Measurements from ENCODE around the gene MSX1.
A peak's percentile ranks its signal among the peaks of the same experiment; 100 is the strongest.

MSX1 gene

DNA sequence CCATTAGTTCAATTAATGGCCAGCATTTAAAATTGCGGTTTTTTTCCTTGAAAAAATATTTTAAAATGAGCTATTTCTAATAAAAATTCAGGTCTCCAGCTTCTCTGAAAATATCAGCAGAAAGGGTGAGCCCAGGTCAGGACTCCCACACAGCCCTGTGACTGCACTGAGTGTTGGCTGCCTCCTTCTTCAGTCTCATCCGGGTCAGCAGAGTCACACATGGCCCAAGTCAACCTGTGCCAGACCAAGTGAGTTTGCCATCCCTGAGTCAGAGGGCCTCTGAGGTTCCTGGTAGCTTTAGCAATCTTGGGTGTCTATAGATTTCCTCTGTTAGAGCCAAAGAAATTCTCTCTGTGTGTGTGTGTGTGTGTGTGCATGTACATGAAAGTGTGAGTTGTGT is 22.1 kb upstream of the MSX1 start:
- no peak for TF ChIP-seq CTCF (IDR thresholded peaks at IDR 0.05)
- Mint-ChIP-seq H3K9me3 (peaks cover 28% of the 10 kb centered on the region), H3K27me3 (ENCODE audit: low read depth, poor library complexity) (peaks cover 11% of the 10 kb centered on the region), H3K4me1 (peaks cover 50% of the 10 kb centered on the region), H3K4me3 (peak overlapping the region; percentile 0), H3K36me3 (ENCODE audit: low read depth) (peaks cover 19% of the 10 kb centered on the region), H3K27ac (no peak overlapping the region)
- no peak for DNase-seq

GRCh38 chr4:4838051-4838935 is 21.2 kb upstream of the MSX1 start:
- Mint-ChIP-seq H3K27ac (peak overlapping the region; percentile 50), H3K4me1 (peaks cover 58% of the 10 kb centered on the region), H3K27me3 (ENCODE audit: low read depth, poor library complexity) (peaks cover 12% of the 10 kb centered on the region), H3K36me3 (ENCODE audit: low read depth) (peaks cover 19% of the 10 kb centered on the region), H3K4me3 (peak overlapping the region; percentile 58), H3K9me3 (peaks cover 28% of the 10 kb centered on the region)
- DNase-seq = no peak
- TF ChIP-seq CTCF (IDR thresholded peaks at IDR 0.05) = no peak

DNA sequence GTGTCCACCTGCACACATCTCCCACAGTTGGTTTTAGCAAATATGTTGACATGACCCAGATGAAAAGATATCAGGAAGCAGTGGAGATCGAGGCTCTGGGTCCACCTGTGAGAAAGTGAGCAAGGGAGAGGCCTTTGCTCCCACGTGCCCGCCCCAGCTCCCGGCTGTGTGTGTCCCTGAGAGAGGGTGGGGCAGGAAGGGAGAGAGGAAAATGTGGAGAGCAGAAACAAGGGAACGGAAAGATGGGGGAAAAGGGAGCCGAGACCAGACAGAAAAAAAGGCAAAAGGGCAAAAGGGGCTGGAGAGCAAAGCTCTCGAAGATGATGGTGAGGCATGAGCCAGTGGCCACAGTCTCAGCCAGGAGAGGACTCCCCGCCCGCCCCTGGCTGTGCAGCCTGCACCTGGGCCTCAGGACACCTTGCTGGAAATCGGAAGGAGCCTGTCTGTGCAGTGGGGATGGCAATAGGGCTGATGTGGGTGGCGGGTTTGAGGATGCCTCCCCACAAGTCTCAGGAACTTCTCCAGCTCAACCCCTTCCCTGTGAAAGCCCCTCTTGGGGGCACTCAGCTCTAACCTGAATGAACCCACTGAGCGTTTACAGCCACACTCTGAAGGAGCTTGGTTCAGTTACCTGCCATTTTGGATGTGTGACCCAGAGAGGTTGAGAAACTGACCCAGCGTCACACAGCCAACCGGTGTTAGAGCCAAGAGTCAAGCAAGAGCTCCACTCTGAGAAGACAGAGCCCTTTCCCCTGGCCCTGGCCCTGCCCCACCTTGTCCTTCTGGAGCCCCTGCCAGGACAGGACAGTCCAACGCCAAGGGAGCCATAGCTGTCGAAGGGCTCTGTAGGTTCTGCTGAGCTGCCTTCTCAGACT is 20.3 kb upstream of the MSX1 start:
- H3K27ac Mint-ChIP-seq = no peak overlapping the region
- H3K27me3 Mint-ChIP-seq (ENCODE audit: low read depth, poor library complexity) = peaks cover 18% of the 10 kb centered on the region
- H3K4me1 Mint-ChIP-seq = peaks cover 67% of the 10 kb centered on the region
- no peak for DNase-seq
- no peak for TF ChIP-seq CTCF (IDR thresholded peaks at IDR 0.05)
- peak overlapping the region; percentile 58 for H3K4me3 Mint-ChIP-seq
- peaks cover 13% of the 10 kb centered on the region for H3K36me3 Mint-ChIP-seq (ENCODE audit: low read depth)
- H3K9me3 Mint-ChIP-seq = peaks cover 22% of the 10 kb centered on the region

DNA sequence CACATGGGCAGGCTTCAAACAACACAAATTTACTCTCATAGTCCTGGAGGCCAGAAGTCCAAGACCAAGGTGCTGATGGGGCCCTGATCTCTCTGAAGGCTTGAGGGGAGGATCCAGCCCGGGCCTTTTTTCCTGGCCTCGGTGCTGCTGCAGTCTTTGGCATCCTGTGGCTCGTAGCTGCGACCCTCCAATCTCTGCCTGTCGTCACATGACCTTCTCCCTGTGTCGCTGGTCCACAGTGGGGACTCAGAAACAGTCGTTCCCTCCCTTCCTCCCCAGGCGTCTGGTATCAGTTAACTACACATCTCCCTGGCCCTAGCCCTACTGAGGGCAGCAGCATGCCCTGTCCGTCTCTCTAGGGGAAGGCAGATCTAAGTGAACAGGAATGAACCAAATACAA is 19.1 kb upstream of the MSX1 start:
- Mint-ChIP-seq H3K36me3 (ENCODE audit: low read depth) (peaks cover under 1% of the 10 kb centered on the region), H3K4me3 (peak overlapping the region; percentile 12), H3K4me1 (peaks cover 76% of the 10 kb centered on the region), H3K27me3 (ENCODE audit: low read depth, poor library complexity) (peaks cover 18% of the 10 kb centered on the region), H3K9me3 (peaks cover 10% of the 10 kb centered on the region), H3K27ac (no peak overlapping the region)
- DNase-seq = no peak
- no peak for TF ChIP-seq CTCF (IDR thresholded peaks at IDR 0.05)

- Mint-ChIP-seq H3K36me3 (ENCODE audit: low read depth) (no peaks in the 10 kb centered on the region), H3K4me3 (no peak overlapping the region), H3K27me3 (ENCODE audit: low read depth, poor library complexity) (peaks cover 20% of the 10 kb centered on the region), H3K9me3 (peaks cover 4% of the 10 kb centered on the region), H3K4me1 (peaks cover 80% of the 10 kb centered on the region), H3K27ac (no peak overlapping the region)
- no peak for DNase-seq
- TF ChIP-seq CTCF (IDR thresholded peaks at IDR 0.05) = no peak
Measured at GRCh38 chr4:4841156-4841555, 18.3 kb upstream of the MSX1 start.

All from nephron progenitor cell (in vitro differentiated cells).